GM23338 (cell line): ENCODE data around the gene SRRT. TPM values are rescaled to one million over a fixed set of nuclear protein-coding genes. Genes with fewer than 3 reads are reported as not detected.

ENCODE experiments used
- ATAC-seq: fragments of 200-7000 bp; cut with Tn5 transposase; 3 replicates; pipeline ENCODE4 v1.9.1; 2020
- DNase-seq: peaks from one replicate; pipeline ENCODE4 v3.0.0-alpha.2; 2015; ENCODE audit warnings: low spot score
- H2AFZ ChIP-seq: fragments of 200-600 bp; sonication (generic); 2 replicates; pipeline ENCODE4 v1.8.0; 2016; ENCODE audit warnings: antibody characterized with exemption, mild to moderate bottlenecking, moderate library complexity
- H3F3A ChIP-seq: fragments of 200-600 bp; sonication (generic); replicated peaks from 2 replicates; pipeline ENCODE4 v1.8.0; 2017; ENCODE audit warnings: antibody characterized with exemption, mixed run types, low read depth
- H3K27ac ChIP-seq: fragments of 200-600 bp; sonication (generic); 2 replicates; pipeline ENCODE4 v1.6.1; 2016; ENCODE audit warnings: low read depth
- H3K27me3 ChIP-seq: fragments of 200-600 bp; sonication (generic); 2 replicates; pipeline ENCODE4 v1.8.0; 2016; ENCODE audit warnings: mild to moderate bottlenecking, mixed run types, moderate library complexity; ENCODE audit not compliant: insufficient read depth
- H3K36me3 ChIP-seq: fragments of 200-600 bp; sonication (generic); 2 replicates; pipeline ENCODE4 v1.8.0; 2016; ENCODE audit warnings: mild to moderate bottlenecking; ENCODE audit not compliant: insufficient read depth
- H3K4me1 ChIP-seq: fragments of 200-600 bp; sonication (generic); 2 replicates; pipeline ENCODE4 v1.8.0; 2016; ENCODE audit warnings: mild to moderate bottlenecking, moderate library complexity; ENCODE audit not compliant: insufficient read depth
- H3K4me2 ChIP-seq: fragments of 200-600 bp; sonication (generic); 2 replicates; pipeline ENCODE4 v1.7.1; 2017; ENCODE audit warnings: mixed run types
- H3K4me3 ChIP-seq: fragments of 200-600 bp; sonication (generic); 2 replicates; pipeline ENCODE4 v1.6.1; 2016; ENCODE audit warnings: mixed run types
- H3K79me2 ChIP-seq: fragments of 200-600 bp; sonication (generic); replicated peaks from 2 replicates; pipeline ENCODE4 v1.8.0; 2017; ENCODE audit warnings: mild to moderate bottlenecking; ENCODE audit not compliant: insufficient read depth
- H3K9me2 ChIP-seq: fragments of 200-600 bp; sonication (generic); 2 replicates; pipeline ENCODE4 v1.8.0; 2017; ENCODE audit not compliant: insufficient read depth
- H4K20me1 ChIP-seq: fragments of 200-600 bp; sonication (generic); replicated peaks from 2 replicates; pipeline ENCODE4 v1.8.0; 2017; ENCODE audit warnings: mild to moderate bottlenecking; ENCODE audit not compliant: insufficient read depth
- H3K27ac Mint-ChIP-seq: 2 replicates; pipeline ENCODE4 v1.8.0; 2020; ENCODE audit warnings: inconsistent platforms, mild to moderate bottlenecking, moderate library complexity, mixed read lengths
- H3K27me3 Mint-ChIP-seq: 3 replicates; pipeline ENCODE4 v1.8.0; 2022; ENCODE audit warnings: low read depth, mild to moderate bottlenecking, moderate library complexity, mixed read lengths, inconsistent platforms; ENCODE audit not compliant: insufficient read depth, poor library complexity
- H3K36me3 Mint-ChIP-seq: 3 replicates; pipeline ENCODE4 v1.8.0; 2021; ENCODE audit warnings: low read depth, mild to moderate bottlenecking, inconsistent platforms, moderate library complexity, mixed read lengths
- H3K4me1 Mint-ChIP-seq: 3 replicates; pipeline ENCODE4 v1.8.0; 2020; ENCODE audit warnings: mild to moderate bottlenecking, inconsistent platforms, mixed read lengths
- H3K4me3 Mint-ChIP-seq: 3 replicates; pipeline ENCODE4 v1.8.0; 2021; ENCODE audit warnings: moderate library complexity, mild to moderate bottlenecking, inconsistent platforms, mixed read lengths
- H3K9me3 Mint-ChIP-seq: 3 replicates; pipeline ENCODE4 v1.8.0; 2020; ENCODE audit warnings: moderate library complexity, mild to moderate bottlenecking, inconsistent platforms, mixed read lengths
- CTCF ChIP-seq, 2 experiments: fragments of 200-600 bp in 1 of 2; sonication (generic) in 1 of 2; conservative IDR thresholded peaks; 2 replicates each; pipeline versions ENCODE4 v1.5.1 to v1.6.1; 2016 to 2017; ENCODE audit warnings: antibody characterized with exemption in 2 of 2, low read depth in 2 of 2, mild to moderate bottlenecking in 2 of 2, moderate library complexity in 1 of 2
- ETS1 ChIP-seq: IDR thresholded peaks from 2 replicates; pipeline ENCODE4 v1.6.1; 2016; ENCODE audit warnings: antibody characterized with exemption
- EZH2 ChIP-seq: fragments of 200-600 bp; sonication (generic); IDR thresholded peaks from one replicate; pipeline ENCODE4 v1.8.0; 2017; ENCODE audit warnings: antibody characterized with exemption, mild to moderate bottlenecking, low read depth; ENCODE audit not compliant: unreplicated experiment
- EZH2phosphoT487 ChIP-seq: fragments of 200-600 bp; sonication (generic); IDR thresholded peaks from one replicate; pipeline ENCODE4 v1.8.1; 2018; ENCODE audit warnings: antibody characterized with exemption; ENCODE audit not compliant: unreplicated experiment
- JUNB ChIP-seq: IDR thresholded peaks from one replicate; pipeline ENCODE4 v1.6.1; 2016; ENCODE audit warnings: antibody characterized with exemption; ENCODE audit not compliant: unreplicated experiment
- NANOG ChIP-seq: IDR thresholded peaks from 2 replicates; pipeline ENCODE4 v1.6.1; 2016; ENCODE audit warnings: antibody characterized with exemption, borderline replicate concordance
- POLR2AphosphoS5 ChIP-seq: IDR thresholded peaks from 2 replicates; pipeline ENCODE4 v1.6.1; 2016; ENCODE audit warnings: antibody characterized with exemption, low read depth
- REST ChIP-seq: IDR thresholded peaks from one replicate; pipeline ENCODE4 v1.6.1; 2018; ENCODE audit warnings: antibody characterized with exemption; ENCODE audit not compliant: unreplicated experiment
- STAT1 ChIP-seq: IDR thresholded peaks from one replicate; pipeline ENCODE4 v1.6.1; 2016; ENCODE audit warnings: antibody characterized with exemption; ENCODE audit not compliant: unreplicated experiment
- ZNF114 ChIP-seq: fragments of 250-450 bp; sonication (Bioruptor Pico); IDR thresholded peaks from 2 replicates; pipeline ENCODE4 v1.5.0; 2020; ENCODE audit warnings: mild to moderate bottlenecking, moderate library complexity
- ZNF331 ChIP-seq: fragments of 250-450 bp; sonication (Bioruptor Pico); IDR thresholded peaks from 2 replicates; pipeline ENCODE4 v1.5.0; 2020; ENCODE audit warnings: low read depth, mild to moderate bottlenecking, moderate library complexity
- ZNF462 ChIP-seq: fragments of 250-450 bp; sonication (Bioruptor Pico); IDR thresholded peaks from 2 replicates; pipeline ENCODE4 v1.5.0; 2020; ENCODE audit warnings: mild to moderate bottlenecking, moderate library complexity
- polyA plus RNA-seq: library from polyadenylated mRNA; unstranded; fragments of >200 nt; fragmentation: Nextera tagmentation; extraction: Ambion mirVana; gene quantifications from 2 replicates; pipeline ENCODE4 v1.2.1, GENCODE V29; 2016
- total RNA-seq: library from RNA; depleted of rRNA; stranded (reverse); fragments of >200 nt; shearing (Covaris generic); gene quantifications from 2 replicates; pipeline ENCODE4 v1.2.3, GENCODE V29; 2014

The SRRT gene
- total and polyA plus RNA-seq, 2 experiments from 2014 or later: 113 to 140 TPM

GRCh38 chr7:100829150-100829716 is 45.7 kb upstream of the SRRT start:
- peaks cover 15% of the 10 kb centered on the region; the same call in 1 of the 2 replicates for H3K4me1 ChIP-seq
- Mint-ChIP-seq H3K4me1 (peaks cover 27% of the 10 kb centered on the region), H3K9me3 (peaks cover under 1% of the 10 kb centered on the region; the same call in 1 of the 3 replicates), H3K27me3 (peaks cover 21% of the 10 kb centered on the region), H3K27ac (peak overlapping the region; percentile 66), H3K36me3 (peaks cover 23% of the 10 kb centered on the region), H3K4me3 (peak overlapping the region; percentile 99)
- peaks cover 22% of the 10 kb centered on the region for H4K20me1 ChIP-seq
- no peak; the same call in 2 of the 3 replicates for ATAC-seq
- no peak overlapping the region for H2AFZ ChIP-seq
- no peaks in the 10 kb centered on the region for H3K36me3 ChIP-seq
- peak overlapping the region; percentile 96 for H3K27ac ChIP-seq
- TF ChIP-seq NANOG (no peak), CTCF (conservative IDR thresholded peaks at IDR 0.05; ENCODE audit: low read depth in 2 of 2) (no peak), EZH2 (no peak), ETS1 (no peak), JUNB (no peak), ZNF114 (CRISPR knock-in tag) (no peak), REST (no peak), ZNF462 (CRISPR knock-in tag) (no peak), POLR2AphosphoS5 (no peak), STAT1 (no peak), ZNF331 (no peak), EZH2phosphoT487 (no peak)
- H3K79me2 ChIP-seq: peaks cover 53% of the 10 kb centered on the region
- no peaks in the 10 kb centered on the region for H3K27me3 ChIP-seq
- DNase-seq: peak; percentile 49
- H3K9me2 ChIP-seq: no peaks in the 10 kb centered on the region
- H3K4me2 ChIP-seq: peak overlapping the region; percentile 100
- peak overlapping the region; percentile 98 for H3K4me3 ChIP-seq
- peaks cover 10% of the 10 kb centered on the region; the same call in 1 of the 2 replicates for H3F3A ChIP-seq
